BLaER1 treated with 17β-estradiol and CSF1 and Interleukin-3, amounts not matched to agents 10 nM and 100 nM (cell line): ENCODE measurements around the gene CFAP46.

Experiments
- H3K27ac ChIP-seq, 11 experiments: shearing (Covaris generic); formaldehyde crosslinking; 2 replicates each; pipeline ENCODE4 v1.8.1; 2022
- H3K27me3 ChIP-seq, 11 experiments: shearing (Covaris generic); formaldehyde crosslinking; 2 replicates each; pipeline ENCODE4 v1.8.1; 2022
- H3K36me3 ChIP-seq, 11 experiments: shearing (Covaris generic); formaldehyde crosslinking; 2 replicates each; pipeline ENCODE4 v1.8.1; 2022
- H3K4me1 ChIP-seq, 10 experiments: shearing (Covaris generic); formaldehyde crosslinking; 2 replicates each; pipeline ENCODE4 v1.8.1; 2022
- H3K4me2 ChIP-seq, 11 experiments: shearing (Covaris generic); formaldehyde crosslinking; 2 replicates each; pipeline ENCODE4 v1.8.1; 2022
- H3K4me3 ChIP-seq, 10 experiments: shearing (Covaris generic); formaldehyde crosslinking; 2 replicates each; pipeline ENCODE4 v1.8.1; 2022
- H3K9ac ChIP-seq, 11 experiments: shearing (Covaris generic); formaldehyde crosslinking; 2 replicates each; pipeline ENCODE4 v1.8.1; 2022
- H3K9me3 ChIP-seq, 11 experiments: shearing (Covaris generic); formaldehyde crosslinking; replicated peaks in 1 of 11; 2 replicates each; pipeline ENCODE4 v1.8.1; 2022
- H4K20me1 ChIP-seq, 11 experiments: shearing (Covaris generic); formaldehyde crosslinking; 2 replicates each; pipeline ENCODE4 v1.8.1; 2022
- Cebpa-rat ChIP-seq, 11 experiments: shearing (Covaris generic); IDR thresholded peaks; 2 replicates each; pipeline ENCODE4 v1.8.1; 2022

Gene CFAP46

GRCh38 chr10:132867801-132868644 is 74.3 kb downstream of the CFAP46 start:
- Histone ChIP-seq H3K4me1 (peaks cover 17 to 44% (median 33%) of the 10 kb centered on the region in 10 experiments; a peak in 19 of 20 replicates), H4K20me1 (peaks cover 0 to 26% (median 0%) of the 10 kb centered on the region in 11 experiments; a peak in 5 of 22 replicates), H3K36me3 (no peaks in the 10 kb centered on the region; a peak in 1 of 22 replicates), H3K4me2 (no peak overlapping the region), H3K4me3 (no peak overlapping the region), H3K27me3 (peaks cover 0 to 4% (median 0%) of the 10 kb centered on the region in 11 experiments; a peak in 2 of 22 replicates), H3K27ac (no peak overlapping the region), H3K9me3 (peaks cover 18 to 24% (median 20%) of the 10 kb centered on the region in 11 experiments), H3K9ac (no peak overlapping the region)
- no peak for TF ChIP-seq Cebpa-rat (IDR thresholded peaks at IDR 0.05)

GRCh38 chr10:132866601-132867381 is 75.6 kb downstream of the CFAP46 start:
- no peak overlapping the region for H3K4me3 ChIP-seq
- peaks cover 0 to 6% (median 0%) of the 10 kb centered on the region in 11 experiments; a peak in 2 of 22 replicates for H3K27me3 ChIP-seq
- H3K9ac ChIP-seq = no peak overlapping the region
- peak overlapping the region in 2 of 11 experiments; percentile 86 to 91; a peak in 3 of 22 replicates for H3K4me2 ChIP-seq
- H3K27ac ChIP-seq = no peak overlapping the region
- H3K36me3 ChIP-seq = no peaks in the 10 kb centered on the region; a peak in 1 of 22 replicates
- TF ChIP-seq Cebpa-rat (IDR thresholded peaks at IDR 0.05) = no peak
- H3K4me1 ChIP-seq = peaks cover 20 to 52% (median 45%) of the 10 kb centered on the region in 10 experiments; a peak in 19 of 20 replicates
- peaks cover 18 to 24% (median 20%) of the 10 kb centered on the region in 11 experiments for H3K9me3 ChIP-seq
- H4K20me1 ChIP-seq = peaks cover 0 to 26% (median 0%) of the 10 kb centered on the region in 11 experiments; a peak in 5 of 22 replicates

- peak overlapping the region in 7 of 11 experiments; percentile 76 to 98 (median 86); a peak in 12 of 22 replicates for H3K4me2 ChIP-seq
- TF ChIP-seq Cebpa-rat (IDR thresholded peaks at IDR 0.05) = no peak
- H3K4me1 ChIP-seq = peaks cover 20 to 59% (median 52%) of the 10 kb centered on the region in 10 experiments; a peak in 19 of 20 replicates
- H3K27me3 ChIP-seq = peaks cover 0 to 10% (median 0%) of the 10 kb centered on the region in 11 experiments; a peak in 2 of 22 replicates
- peaks cover 11 to 16% (median 13%) of the 10 kb centered on the region in 11 experiments for H3K9me3 ChIP-seq
- no peak overlapping the region for H3K27ac ChIP-seq
- no peaks in the 10 kb centered on the region; a peak in 1 of 22 replicates for H3K36me3 ChIP-seq
- no peak overlapping the region; a peak in 1 of 22 replicates for H3K9ac ChIP-seq
- H3K4me3 ChIP-seq = no peak overlapping the region
- H4K20me1 ChIP-seq = peaks cover 0 to 26% (median 0%) of the 10 kb centered on the region in 11 experiments; a peak in 5 of 22 replicates
Measured at GRCh38 chr10:132865851-132866600, 76.3 kb downstream of the CFAP46 start.

DNA sequence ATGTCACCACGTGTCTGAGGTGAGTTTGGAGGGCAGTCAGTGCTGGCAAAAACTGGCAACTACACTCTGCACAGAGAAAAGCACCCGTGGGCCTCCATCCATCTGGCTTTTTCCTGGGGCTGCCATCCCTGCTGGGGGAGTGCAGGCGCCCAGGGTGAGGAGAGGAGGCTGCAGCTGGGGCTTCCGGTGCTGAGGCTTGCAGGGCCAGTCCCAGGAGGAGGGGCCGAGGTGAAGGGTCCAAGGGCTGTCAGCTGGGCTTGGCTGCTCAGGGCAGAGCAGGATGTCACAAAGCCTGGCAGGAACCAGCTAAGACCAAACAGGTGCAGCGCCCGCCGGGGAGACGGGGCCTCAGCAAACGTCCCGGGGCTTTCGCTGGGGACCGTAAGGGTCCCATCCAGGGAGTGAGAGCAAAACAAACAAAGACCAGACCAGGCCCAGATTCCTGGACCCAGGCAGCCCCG is 77.2 kb downstream of the CFAP46 start:
- Histone ChIP-seq H3K27ac (no peak overlapping the region), H3K4me2 (peak overlapping the region in 9 of 11 experiments; percentile 76 to 98 (median 86); a peak in 17 of 22 replicates), H4K20me1 (peaks cover 0 to 26% (median 0%) of the 10 kb centered on the region in 11 experiments; a peak in 5 of 22 replicates), H3K9ac (peak overlapping the region in 2 of 11 experiments; percentile 9 to 28; a peak in 2 of 22 replicates), H3K36me3 (no peaks in the 10 kb centered on the region; a peak in 1 of 22 replicates), H3K27me3 (peaks cover 0 to 10% (median 0%) of the 10 kb centered on the region in 11 experiments; a peak in 2 of 22 replicates), H3K9me3 (peaks cover 2 to 8% (median 5%) of the 10 kb centered on the region in 11 experiments), H3K4me1 (peaks cover 20 to 68% (median 60%) of the 10 kb centered on the region in 10 experiments; a peak in 19 of 20 replicates), H3K4me3 (no peak overlapping the region)
- TF ChIP-seq Cebpa-rat (IDR thresholded peaks at IDR 0.05) = no peak

- Histone ChIP-seq H3K36me3 (no peaks in the 10 kb centered on the region), H3K4me1 (peaks cover 20 to 86% (median 63%) of the 10 kb centered on the region in 10 experiments; a peak in 19 of 20 replicates), H3K4me2 (peak overlapping the region; percentile 76 to 98 (median 86))
Measured at GRCh38 chr10:132862485-132863420, 79.6 kb downstream of the CFAP46 start.

DNA sequence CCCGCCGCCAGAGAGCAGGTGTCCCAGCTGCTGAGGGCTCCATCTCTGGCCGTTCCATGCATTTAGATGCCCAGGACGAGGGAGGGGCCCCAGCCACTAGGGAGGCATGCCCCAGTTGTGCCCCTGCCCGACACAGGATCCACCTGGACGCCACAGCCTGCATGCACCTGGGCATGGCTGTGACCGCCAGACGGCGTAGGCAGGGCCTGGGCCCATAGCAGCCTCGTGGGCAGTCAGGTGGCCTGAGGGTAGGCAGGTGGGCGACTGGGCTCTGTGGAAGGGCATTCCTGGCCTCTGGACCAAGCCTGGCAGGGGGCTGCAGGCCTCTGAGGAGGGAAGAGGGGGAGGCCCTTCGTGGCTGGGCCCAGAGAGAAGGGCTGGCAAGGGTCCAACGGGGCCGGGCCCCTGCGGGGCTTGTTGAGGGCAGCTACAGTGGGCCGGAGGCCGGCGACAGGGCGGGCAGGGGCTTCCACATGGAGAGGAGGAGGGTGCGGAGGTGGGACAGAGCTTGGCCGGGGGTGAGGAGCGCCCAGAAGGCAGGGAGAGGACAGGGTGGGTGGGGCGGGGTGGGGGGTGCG is 80.4 kb downstream of the CFAP46 start:
- Histone ChIP-seq H3K4me2 (peak overlapping the region in 8 of 11 experiments; percentile 62 to 98 (median 86); a peak in 15 of 22 replicates), H3K4me3 (no peak overlapping the region), H3K27me3 (peaks cover 0 to 10% (median 0%) of the 10 kb centered on the region in 11 experiments; a peak in 2 of 22 replicates), H3K9ac (peak overlapping the region in 2 of 11 experiments; percentile 9 to 41; a peak in 1 of 22 replicates), H3K36me3 (no peaks in the 10 kb centered on the region), H4K20me1 (peaks cover 0 to 24% (median 0%) of the 10 kb centered on the region in 11 experiments; a peak in 5 of 22 replicates), H3K4me1 (peaks cover 20 to 86% (median 63%) of the 10 kb centered on the region in 10 experiments; a peak in 19 of 20 replicates), H3K27ac (no peak overlapping the region), H3K9me3 (peaks cover 0 to 4% (median 0%) of the 10 kb centered on the region in 11 experiments; a peak in 2 of 22 replicates)
- no peak for TF ChIP-seq Cebpa-rat (IDR thresholded peaks at IDR 0.05)

More at GRCh38 chr10:132862485-132863420, 79.6 kb downstream of the CFAP46 start:
- Histone ChIP-seq H4K20me1 (peaks cover 0 to 26% (median 0%) of the 10 kb centered on the region in 11 experiments; a peak in 5 of 22 replicates), H3K27ac (no peak overlapping the region), H3K9ac (peak overlapping the region in 4 of 11 experiments; percentile 9 to 39 (median 33); a peak in 3 of 22 replicates), H3K4me3 (no peak overlapping the region), H3K27me3 (peaks cover 0 to 10% (median 0%) of the 10 kb centered on the region in 11 experiments; a peak in 2 of 22 replicates), H3K9me3 (no peaks in the 10 kb centered on the region)
- TF ChIP-seq Cebpa-rat (IDR thresholded peaks at IDR 0.05) = no peak
